ENCODE data around the gene ZNF780B.

The ZNF780B gene

DNA sequence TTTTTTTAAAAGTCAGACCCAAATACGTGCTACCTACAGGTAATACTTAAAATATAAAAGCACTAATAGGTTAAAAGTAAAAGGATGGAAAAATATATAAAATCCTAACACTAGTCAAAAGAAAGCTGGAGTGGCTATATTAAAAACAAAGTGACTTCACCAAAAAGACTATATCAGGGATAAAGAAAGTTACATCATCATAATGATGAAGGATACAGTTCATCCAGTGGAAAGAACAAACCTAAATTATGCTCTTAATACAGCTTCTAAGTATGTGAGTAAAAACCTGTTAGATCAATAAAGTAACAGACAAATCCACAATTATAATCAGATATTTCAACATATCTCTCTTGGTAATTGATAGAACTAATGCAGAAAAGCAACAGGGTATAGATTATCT, 1.1 kb upstream of the ZNF780B start:
- Histone ChIP-seq H3K79me1 (replicated peaks; ENCODE audit: low read length, poor library complexity, severe bottlenecking) (peaks cover 8% of the 10 kb centered on the region), H3K23ac (ENCODE audit: low read length in 2 of 2) (no peak overlapping the region), H3K27me3 (ENCODE audit: control insufficient read depth in 1 of 2, insufficient read depth in 1 of 2, low read length in 2 of 2) (no peaks in the 10 kb centered on the region), H3K9me3 (ENCODE audit: control insufficient read depth, low read length) (peaks cover 16% of the 10 kb centered on the region), H3K4me1 (ENCODE audit: control insufficient read depth, insufficient read depth, low read depth, low read length) (peaks cover 2% of the 10 kb centered on the region), H4K8ac (ENCODE audit: low read length) (no peak overlapping the region), H3K18ac (ENCODE audit: low read depth in 1 of 2, low read length in 2 of 2) (no peak overlapping the region), H2BK15ac (ENCODE audit: low read depth, poor library complexity, severe bottlenecking) (no peak overlapping the region), H2AK5ac (ENCODE audit: low read length, severe bottlenecking) (no peak overlapping the region), H3K9ac (ENCODE audit: low read length) (peak overlapping the region; percentile 91), H3K4me2 (ENCODE audit: low read length, poor library complexity, severe bottlenecking) (no peak overlapping the region), H2AFZ (ENCODE audit: low read depth, low read length) (no peak overlapping the region), H2BK12ac (ENCODE audit: low read length in 2 of 2) (no peak overlapping the region), H3K4me3 (ENCODE audit: insufficient read depth in 1 of 2, low read depth in 1 of 2, low read length in 2 of 2) (peak overlapping the region in 1 of 2 experiments; percentile 99), H3K14ac (ENCODE audit: low read length in 2 of 2) (no peak overlapping the region), H2BK5ac (ENCODE audit: low read depth, low read length, poor library complexity, severe bottlenecking) (no peak overlapping the region), H3K4ac (ENCODE audit: low read depth in 1 of 2, low read length in 2 of 2) (no peak overlapping the region), H4K91ac (ENCODE audit: low read length) (no peak overlapping the region), H3K36me3 (ENCODE audit: control insufficient read depth in 1 of 2, insufficient read depth in 2 of 2, low read depth in 1 of 2, low read length in 2 of 2) (no peaks in the 10 kb centered on the region), H2BK120ac (ENCODE audit: low read depth, low read length) (no peak overlapping the region), H3K27ac (ENCODE audit: low read length, poor library complexity, severe bottlenecking) (no peak overlapping the region)
- DNase-seq: no peak
- no CpG with 5 or more reads among the region's 1 CpG for WGBS

DNA sequence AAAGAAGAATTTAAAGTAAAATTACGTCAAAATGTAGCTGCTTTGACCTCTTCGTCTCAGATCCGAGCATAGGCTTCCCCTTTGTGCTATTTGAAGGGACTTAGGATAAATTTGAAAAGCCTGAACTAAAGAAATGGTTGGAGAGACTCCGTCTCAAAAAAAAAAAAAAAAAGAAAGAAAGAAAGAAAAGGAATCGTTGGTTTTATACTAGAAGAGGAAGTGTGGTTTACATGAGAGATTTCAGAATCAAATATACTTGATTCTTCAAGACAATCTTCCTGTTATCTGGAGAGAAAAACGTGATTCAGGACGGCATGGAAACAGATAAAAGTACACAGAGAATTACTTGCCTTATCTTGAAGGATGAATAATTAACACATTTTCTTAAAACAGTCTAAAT, 474 bp upstream of the ZNF780B start:
- Histone ChIP-seq H4K91ac (ENCODE audit: low read length) (no peak overlapping the region), H2BK120ac (ENCODE audit: low read depth, low read length) (no peak overlapping the region), H3K4me2 (ENCODE audit: low read length, poor library complexity, severe bottlenecking) (peak overlapping the region; percentile 77), H3K14ac (ENCODE audit: low read length in 2 of 2) (no peak overlapping the region), H3K79me1 (replicated peaks; ENCODE audit: low read length, poor library complexity, severe bottlenecking) (peaks cover 10% of the 10 kb centered on the region), H3K18ac (ENCODE audit: low read depth in 1 of 2, low read length in 2 of 2) (no peak overlapping the region), H3K9me3 (ENCODE audit: control insufficient read depth, low read length) (peaks cover 16% of the 10 kb centered on the region), H2BK5ac (ENCODE audit: low read depth, low read length, poor library complexity, severe bottlenecking) (no peak overlapping the region), H3K27me3 (ENCODE audit: control insufficient read depth in 1 of 2, insufficient read depth in 1 of 2, low read length in 2 of 2) (no peaks in the 10 kb centered on the region), H3K27ac (ENCODE audit: low read length, poor library complexity, severe bottlenecking) (no peak overlapping the region), H3K4ac (ENCODE audit: low read depth in 1 of 2, low read length in 2 of 2) (no peak overlapping the region), H3K9ac (ENCODE audit: low read length) (peak overlapping the region; percentile 91), H3K4me3 (ENCODE audit: insufficient read depth in 1 of 2, low read depth in 1 of 2, low read length in 2 of 2) (peak overlapping the region in 1 of 2 experiments; percentile 99), H2BK12ac (ENCODE audit: low read length in 2 of 2) (no peak overlapping the region), H3K36me3 (ENCODE audit: control insufficient read depth in 1 of 2, insufficient read depth in 2 of 2, low read depth in 1 of 2, low read length in 2 of 2) (no peaks in the 10 kb centered on the region), H3K23ac (ENCODE audit: low read length in 2 of 2) (no peak overlapping the region), H2AK5ac (ENCODE audit: low read length, severe bottlenecking) (no peak overlapping the region), H3K4me1 (ENCODE audit: control insufficient read depth, insufficient read depth, low read depth, low read length) (peaks cover 2% of the 10 kb centered on the region), H4K8ac (ENCODE audit: low read length) (no peak overlapping the region), H2AFZ (ENCODE audit: low read depth, low read length) (no peak overlapping the region), H2BK15ac (ENCODE audit: low read depth, poor library complexity, severe bottlenecking) (no peak overlapping the region)
- no peak for DNase-seq
- WGBS: 17% methylated on average over 5 of the region's 7 CpGs

DNA sequence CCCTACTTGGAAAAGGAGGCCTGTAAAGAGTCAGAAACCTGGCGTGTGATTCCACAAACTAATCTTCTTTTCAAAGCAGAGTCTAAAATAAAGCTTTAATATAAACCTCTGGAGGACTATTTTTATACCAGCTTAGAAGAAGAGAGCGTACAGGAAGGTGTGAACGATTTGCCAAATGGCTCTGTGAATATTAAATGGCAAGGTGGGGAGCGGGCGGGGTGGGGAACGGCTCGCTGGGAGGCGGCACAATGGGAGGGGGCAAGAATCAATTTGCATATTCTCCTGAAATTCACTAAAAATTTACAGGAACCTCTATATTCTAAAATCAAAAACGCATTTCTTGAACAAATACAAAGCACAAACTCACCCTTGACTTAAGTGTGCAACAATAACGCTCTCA, 982 bp downstream of the ZNF780B start:
- Histone ChIP-seq H4K91ac (ENCODE audit: low read length) (no peak overlapping the region), H3K4ac (ENCODE audit: low read depth in 1 of 2, low read length in 2 of 2) (no peak overlapping the region), H3K4me3 (ENCODE audit: insufficient read depth in 1 of 2, low read depth in 1 of 2, low read length in 2 of 2) (peak overlapping the region in 1 of 2 experiments; percentile 99), H3K36me3 (ENCODE audit: control insufficient read depth in 1 of 2, insufficient read depth in 2 of 2, low read depth in 1 of 2, low read length in 2 of 2) (peaks cover 3 to 7% of the 10 kb centered on the region in 2 experiments), H2AFZ (ENCODE audit: low read depth, low read length) (no peak overlapping the region), H3K18ac (ENCODE audit: low read depth in 1 of 2, low read length in 2 of 2) (no peak overlapping the region), H2BK12ac (ENCODE audit: low read length in 2 of 2) (no peak overlapping the region), H3K9me3 (ENCODE audit: control insufficient read depth, low read length) (peaks cover 25% of the 10 kb centered on the region), H3K27me3 (ENCODE audit: control insufficient read depth in 1 of 2, insufficient read depth in 1 of 2, low read length in 2 of 2) (no peaks in the 10 kb centered on the region), H3K23ac (ENCODE audit: low read length in 2 of 2) (no peak overlapping the region), H2BK5ac (ENCODE audit: low read depth, low read length, poor library complexity, severe bottlenecking) (no peak overlapping the region), H4K8ac (ENCODE audit: low read length) (no peak overlapping the region), H3K4me2 (ENCODE audit: low read length, poor library complexity, severe bottlenecking) (peak overlapping the region; percentile 77), H2BK120ac (ENCODE audit: low read depth, low read length) (no peak overlapping the region), H3K4me1 (ENCODE audit: control insufficient read depth, insufficient read depth, low read depth, low read length) (peaks cover 2% of the 10 kb centered on the region), H2BK15ac (ENCODE audit: low read depth, poor library complexity, severe bottlenecking) (no peak overlapping the region), H3K9ac (ENCODE audit: low read length) (peak overlapping the region; percentile 91), H3K79me1 (replicated peaks; ENCODE audit: low read length, poor library complexity, severe bottlenecking) (peaks cover 16% of the 10 kb centered on the region), H2AK5ac (ENCODE audit: low read length, severe bottlenecking) (no peak overlapping the region), H3K14ac (ENCODE audit: low read length in 2 of 2) (no peak overlapping the region), H3K27ac (ENCODE audit: low read length, poor library complexity, severe bottlenecking) (no peak overlapping the region)
- 47% methylated on average over 8 of the region's 10 CpGs for WGBS
- DNase-seq: no peak

DNA sequence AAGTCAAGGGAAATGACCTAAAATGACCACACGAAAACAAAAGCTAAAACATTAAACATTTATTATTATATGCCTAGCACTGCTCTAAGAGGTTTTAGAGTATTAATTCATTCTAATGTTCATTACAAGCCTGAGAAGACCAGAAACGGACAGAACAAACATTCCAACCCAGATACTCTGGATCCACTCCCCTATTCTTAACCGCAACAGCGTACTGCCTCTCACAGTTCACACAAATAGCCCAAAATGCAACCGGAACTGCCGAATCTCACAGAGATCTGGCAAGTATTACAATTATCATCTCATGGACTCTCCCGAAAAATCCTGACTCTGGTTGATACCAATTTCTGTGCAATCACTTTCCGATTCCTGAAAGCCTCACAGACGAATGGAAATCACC, 1.4 kb downstream of the ZNF780B start:
- no peak overlapping the region for H3K4me2 ChIP-seq (ENCODE audit: low read length, poor library complexity, severe bottlenecking)
- 95% methylated on average over 8 of the region's 9 CpGs for WGBS
- no peak overlapping the region for H3K14ac ChIP-seq (ENCODE audit: low read length in 2 of 2)
- no peak overlapping the region for H4K8ac ChIP-seq (ENCODE audit: low read length)
- H2BK120ac ChIP-seq (ENCODE audit: low read depth, low read length): no peak overlapping the region
- peak overlapping the region in 1 of 2 experiments; percentile 99 for H3K4me3 ChIP-seq (ENCODE audit: insufficient read depth in 1 of 2, low read depth in 1 of 2, low read length in 2 of 2)
- peaks cover 17% of the 10 kb centered on the region for H3K79me1 ChIP-seq (replicated peaks; ENCODE audit: low read length, poor library complexity, severe bottlenecking)
- no peak overlapping the region for H4K91ac ChIP-seq (ENCODE audit: low read length)
- no peak for DNase-seq
- no peak overlapping the region for H2BK12ac ChIP-seq (ENCODE audit: low read length in 2 of 2)
- no peak overlapping the region for H2BK15ac ChIP-seq (ENCODE audit: low read depth, poor library complexity, severe bottlenecking)
- H3K27me3 ChIP-seq (ENCODE audit: control insufficient read depth in 1 of 2, insufficient read depth in 1 of 2, low read length in 2 of 2): no peaks in the 10 kb centered on the region
- no peak overlapping the region for H2AK5ac ChIP-seq (ENCODE audit: low read length, severe bottlenecking)
- no peak overlapping the region for H3K27ac ChIP-seq (ENCODE audit: low read length, poor library complexity, severe bottlenecking)
- H3K4me1 ChIP-seq (ENCODE audit: control insufficient read depth, insufficient read depth, low read depth, low read length): peaks cover 2% of the 10 kb centered on the region
- no peak overlapping the region for H3K18ac ChIP-seq (ENCODE audit: low read depth in 1 of 2, low read length in 2 of 2)
- H2AFZ ChIP-seq (ENCODE audit: low read depth, low read length): no peak overlapping the region
- H3K23ac ChIP-seq (ENCODE audit: low read length in 2 of 2): no peak overlapping the region
- no peak overlapping the region for H3K4ac ChIP-seq (ENCODE audit: low read depth in 1 of 2, low read length in 2 of 2)
- peak overlapping the region; percentile 91 for H3K9ac ChIP-seq (ENCODE audit: low read length)
- peaks cover 6 to 8% of the 10 kb centered on the region in 2 experiments for H3K36me3 ChIP-seq (ENCODE audit: control insufficient read depth in 1 of 2, insufficient read depth in 2 of 2, low read depth in 1 of 2, low read length in 2 of 2)
- H3K9me3 ChIP-seq (ENCODE audit: control insufficient read depth, low read length): peaks cover 21% of the 10 kb centered on the region
- H2BK5ac ChIP-seq (ENCODE audit: low read depth, low read length, poor library complexity, severe bottlenecking): no peak overlapping the region
